Progenitor cell of endocrine pancreas (in vitro differentiated cells): ENCODE results near the gene ODAM. TPM values are rescaled to one million over a fixed set of nuclear protein-coding genes. Genes with fewer than 3 reads are reported as not detected.
"Not testable (repeated sequence)": the region's sequence is repeated elsewhere in the genome, so short reads cannot be mapped to it uniquely, and the experiment has no call there.

Experiments
- DNase-seq: peaks from one replicate; pipeline ENCODE4 v3.0.0; 2021; ENCODE audit warnings: low spot score; ENCODE audit not compliant: unreplicated experiment
- H3K27ac Mint-ChIP-seq: 2 replicates; pipeline ENCODE4 v1.8.0; 2021; ENCODE audit warnings: mild to moderate bottlenecking, moderate library complexity, mixed read lengths
- H3K27me3 Mint-ChIP-seq: 2 replicates; pipeline ENCODE4 v1.8.0; 2021; ENCODE audit warnings: mixed read lengths
- H3K36me3 Mint-ChIP-seq: 2 replicates; pipeline ENCODE4 v1.8.0; 2022; ENCODE audit warnings: mixed read lengths; ENCODE audit not compliant: insufficient read depth
- H3K4me1 Mint-ChIP-seq: 2 replicates; pipeline ENCODE4 v1.8.0; 2021; ENCODE audit warnings: low read depth, mixed read lengths
- H3K4me3 Mint-ChIP-seq: 2 replicates; pipeline ENCODE4 v1.8.0; 2021; ENCODE audit warnings: low read depth, mild to moderate bottlenecking, moderate library complexity, mixed read lengths
- H3K9me3 Mint-ChIP-seq: 2 replicates; pipeline ENCODE4 v1.8.0; 2021; ENCODE audit warnings: low read depth, mixed read lengths
- total RNA-seq: library from RNA; stranded (reverse); gene quantifications from 2 replicates; pipeline ENCODE4 v1.2.1, GENCODE V29; 2021
- TF ChIP-seq, protein P1 (sequence below): fragments of 200-600 bp; sonication (generic); IDR thresholded peaks from one replicate; pipeline ENCODE4 v1.5.0; 2021; ENCODE audit warnings: antibody characterized with exemption, mild to moderate bottlenecking; ENCODE audit not compliant: unreplicated experiment

ODAM gene
- total RNA-seq, 1 donor from 2014 or later: not detected

DNA sequence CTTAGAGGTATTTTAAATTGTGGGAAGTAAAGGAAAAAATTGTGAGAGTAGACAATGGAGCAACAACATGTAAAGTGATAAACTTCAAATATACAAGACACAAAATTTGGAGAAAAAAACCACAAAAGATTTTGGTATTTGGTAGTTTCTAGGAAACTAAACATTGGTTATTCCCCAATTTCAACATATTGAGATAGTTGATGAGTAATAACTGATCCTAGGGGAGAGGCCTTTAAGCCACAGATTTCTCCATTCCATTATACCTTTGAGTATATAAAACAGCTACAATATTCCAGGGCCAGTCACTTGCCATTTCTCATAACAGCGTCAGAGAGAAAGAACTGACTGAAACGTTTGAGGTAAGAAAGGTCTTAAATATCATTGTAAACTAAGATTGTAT lies 30.3 kb downstream of the ODAM start, which contains the start of gene FDCSP:
FDCSP (plus strand) TSS at position 301 of the 400 bp plus-strand sequence. CDS start 5,071 bp downstream, outside the sequence.
- no peaks in the 10 kb centered on the region for H3K9me3 Mint-ChIP-seq
- TF ChIP-seq, protein P1, sequence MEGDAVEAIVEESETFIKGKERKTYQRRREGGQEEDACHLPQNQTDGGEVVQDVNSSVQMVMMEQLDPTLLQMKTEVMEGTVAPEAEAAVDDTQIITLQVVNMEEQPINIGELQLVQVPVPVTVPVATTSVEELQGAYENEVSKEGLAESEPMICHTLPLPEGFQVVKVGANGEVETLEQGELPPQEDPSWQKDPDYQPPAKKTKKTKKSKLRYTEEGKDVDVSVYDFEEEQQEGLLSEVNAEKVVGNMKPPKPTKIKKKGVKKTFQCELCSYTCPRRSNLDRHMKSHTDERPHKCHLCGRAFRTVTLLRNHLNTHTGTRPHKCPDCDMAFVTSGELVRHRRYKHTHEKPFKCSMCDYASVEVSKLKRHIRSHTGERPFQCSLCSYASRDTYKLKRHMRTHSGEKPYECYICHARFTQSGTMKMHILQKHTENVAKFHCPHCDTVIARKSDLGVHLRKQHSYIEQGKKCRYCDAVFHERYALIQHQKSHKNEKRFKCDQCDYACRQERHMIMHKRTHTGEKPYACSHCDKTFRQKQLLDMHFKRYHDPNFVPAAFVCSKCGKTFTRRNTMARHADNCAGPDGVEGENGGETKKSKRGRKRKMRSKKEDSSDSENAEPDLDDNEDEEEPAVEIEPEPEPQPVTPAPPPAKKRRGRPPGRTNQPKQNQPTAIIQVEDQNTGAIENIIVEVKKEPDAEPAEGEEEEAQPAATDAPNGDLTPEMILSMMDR: no peak
- no peaks in the 10 kb centered on the region for H3K4me1 Mint-ChIP-seq
- no peaks in the 10 kb centered on the region for H3K36me3 Mint-ChIP-seq
- no peak for DNase-seq
- H3K27me3 Mint-ChIP-seq: no peaks in the 10 kb centered on the region
- H3K4me3 Mint-ChIP-seq: no peak within 1 kb of the TSS
- H3K27ac Mint-ChIP-seq: no peak within 1 kb of the TSS

DNA sequence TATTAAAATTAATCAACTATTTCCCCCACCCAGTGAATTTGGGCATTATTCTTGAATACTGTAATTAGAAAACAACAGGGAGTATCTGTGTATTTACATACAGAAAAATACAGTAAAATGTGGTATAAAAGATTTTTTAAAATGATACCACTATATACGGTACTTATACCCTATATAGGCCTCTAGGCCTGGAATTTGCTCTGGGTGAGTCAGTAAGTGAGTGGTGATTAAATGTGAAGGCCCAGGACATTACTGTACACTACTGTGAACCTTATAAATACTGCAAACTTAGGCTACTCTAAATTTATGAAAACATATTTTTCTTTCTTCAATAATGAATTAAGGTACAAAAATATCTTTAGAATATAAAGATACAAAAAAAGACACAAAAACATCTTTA lies 40.6 kb downstream of the ODAM start:
- TF ChIP-seq, protein P1: no peak
- Mint-ChIP-seq H3K36me3 (no peaks in the 10 kb centered on the region), H3K9me3 (no peaks in the 10 kb centered on the region), H3K27me3 (no peaks in the 10 kb centered on the region), H3K4me3 (no peak overlapping the region), H3K4me1 (peaks cover 20% of the 10 kb centered on the region), H3K27ac (no peak overlapping the region)
- DNase-seq: no peak

DNA sequence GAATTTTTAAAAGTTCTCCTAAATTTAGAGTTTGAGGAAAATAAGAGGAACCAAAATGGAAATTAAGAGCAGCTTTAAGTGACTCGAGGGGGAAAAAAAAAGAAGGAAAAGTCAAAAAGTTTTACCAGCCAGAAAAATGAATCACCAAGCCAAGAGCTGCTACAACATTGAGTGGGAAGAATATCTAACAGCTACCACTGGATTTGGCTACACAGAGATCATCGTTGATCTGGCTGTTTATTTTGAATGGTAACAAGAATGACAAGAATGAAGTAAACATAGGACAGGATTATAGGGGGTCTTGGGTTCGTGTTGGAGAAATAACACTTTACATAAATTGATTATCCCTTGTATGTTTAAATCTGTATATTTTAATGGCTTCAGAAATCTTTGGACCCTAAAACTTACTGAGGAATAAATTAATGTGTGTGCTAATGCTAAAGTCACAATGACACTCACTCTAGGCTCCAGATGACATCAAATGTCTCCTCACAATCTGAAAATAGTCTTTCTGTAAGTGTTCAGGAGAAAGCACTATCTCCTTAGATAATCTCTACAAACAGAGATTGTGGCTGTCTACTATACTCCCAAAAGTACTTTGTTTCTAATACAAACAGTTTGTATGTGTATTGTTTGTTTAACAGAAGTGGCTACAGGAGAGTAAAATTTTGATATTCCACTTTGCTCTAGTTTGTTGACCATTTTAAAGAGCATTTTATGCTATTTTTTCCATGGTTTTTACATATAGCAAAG lies 43.8 kb downstream of the ODAM start:
- Mint-ChIP-seq H3K9me3 (no peaks in the 10 kb centered on the region), H3K27ac (no peak overlapping the region), H3K36me3 (no peaks in the 10 kb centered on the region)

DNA sequence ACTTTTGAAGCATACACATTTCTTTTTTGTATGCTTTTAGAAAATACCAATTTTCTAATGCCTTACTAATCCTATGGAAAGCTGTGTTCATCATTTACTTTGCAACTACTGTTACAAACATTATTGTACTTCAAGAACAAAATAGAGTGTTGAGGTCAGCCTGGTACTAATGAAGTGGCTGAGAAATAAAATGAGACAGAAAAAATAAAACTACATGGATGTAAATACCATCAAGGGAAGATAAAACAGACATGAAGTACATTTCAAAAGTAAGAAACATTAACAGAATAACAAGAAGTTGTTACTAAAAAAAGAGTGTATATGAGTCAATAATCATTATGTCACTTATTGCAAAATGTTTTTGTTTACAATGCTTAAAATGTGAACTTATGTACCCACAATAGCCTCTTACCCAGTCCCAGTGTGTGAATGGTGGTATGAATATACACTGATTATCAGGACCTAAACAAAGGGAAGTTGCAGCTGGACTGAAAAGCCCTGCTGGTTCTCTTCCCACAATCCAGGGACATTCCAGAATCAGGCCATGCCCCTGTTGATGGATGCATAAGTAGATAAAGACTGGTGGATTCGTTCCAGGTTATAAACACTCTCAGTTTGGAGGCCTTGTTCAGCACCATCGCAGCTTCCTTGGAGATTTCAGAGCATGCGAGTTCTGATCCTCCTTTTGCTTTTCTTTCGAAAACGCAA lies 44.5 kb downstream of the ODAM start:
- Mint-ChIP-seq H3K4me3 (no peak overlapping the region), H3K9me3 (no peaks in the 10 kb centered on the region), H3K27me3 (no peaks in the 10 kb centered on the region), H3K36me3 (no peaks in the 10 kb centered on the region), H3K4me1 (peaks cover 20% of the 10 kb centered on the region), H3K27ac (peak overlapping the region; percentile 43)
- no peak for DNase-seq
- TF ChIP-seq, protein P1: no peak

More for the DNA sequence above, 43.8 kb downstream of the ODAM start:
- H3K4me3 Mint-ChIP-seq: no peak overlapping the region
- no peaks in the 10 kb centered on the region for H3K27me3 Mint-ChIP-seq
- H3K4me1 Mint-ChIP-seq: peaks cover 20% of the 10 kb centered on the region
- TF ChIP-seq, protein P1: no peak
- no peak for DNase-seq

DNA sequence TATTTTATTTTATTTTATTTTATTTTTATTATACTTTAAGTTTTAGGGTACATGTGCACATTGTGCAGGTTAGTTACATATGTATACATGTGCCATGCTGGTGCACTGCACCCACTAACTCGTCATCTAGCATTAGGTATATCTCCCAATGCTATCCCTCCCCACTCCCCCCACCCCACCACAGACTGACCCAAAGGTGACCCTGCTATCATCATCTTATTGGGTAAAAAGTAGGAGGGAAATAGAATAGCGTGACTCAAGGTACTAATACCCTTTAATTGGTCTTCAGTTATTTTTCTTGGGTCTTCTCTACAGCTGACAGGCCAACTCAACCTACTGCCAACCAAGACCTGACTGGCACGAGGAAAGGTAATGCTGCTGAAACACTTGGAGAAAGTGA lies 46.8 kb downstream of the ODAM start, which contains the start of gene CSN3:
CSN3 (plus strand) TSS at position 301 of the 400 bp plus-strand sequence. CDS start 2,223 bp downstream, outside the sequence.
- H3K4me1 Mint-ChIP-seq: peaks cover 20% of the 10 kb centered on the region
- DNase-seq, H3K9me3 Mint-ChIP-seq, H3K4me3 Mint-ChIP-seq, H3K36me3 Mint-ChIP-seq, H3K27ac Mint-ChIP-seq, H3K27me3 Mint-ChIP-seq: not testable (repeated sequence)
